PFSK-1 (cell line): ENCODE results near the gene PPP2R2D.

Experiments
- FOXP2 ChIP-seq: optimal IDR thresholded peaks from 2 replicates; pipeline ENCODE3; 2011; ENCODE audit warnings: borderline replicate concordance, control low read depth, inconsistent platforms; ENCODE audit not compliant: insufficient read depth; ENCODE audit errors: extremely low read length, extremely low read depth
- POLR2AphosphoS5 ChIP-seq: IDR thresholded peaks from 2 replicates; pipeline ENCODE4 v1.6.1; 2012; ENCODE audit warnings: low read depth, mild to moderate bottlenecking, control low read depth, low read length, moderate library complexity
- SIN3A ChIP-seq: IDR thresholded peaks from 2 replicates; pipeline ENCODE4 v1.6.1; 2012; ENCODE audit warnings: mild to moderate bottlenecking, low read length, moderate library complexity, borderline replicate concordance; ENCODE audit not compliant: insufficient read depth
- TAF1 ChIP-seq: IDR thresholded peaks from 2 replicates; pipeline ENCODE4 v1.6.1; 2012; ENCODE audit warnings: low read length, control low read depth, borderline replicate concordance; ENCODE audit not compliant: insufficient read depth
- TF ChIP-seq, protein P1 (sequence below), 2 experiments: IDR thresholded peaks; 2 replicates each; pipeline versions ENCODE4 v1.6.1 to v1.8.0; 2011 to 2012; ENCODE audit warnings: low read depth in 2 of 2, low read length in 2 of 2, control low read depth in 1 of 2, inconsistent platforms in 1 of 2, mild to moderate bottlenecking in 1 of 2, moderate library complexity in 1 of 2; ENCODE audit not compliant: insufficient read depth in 1 of 2

DNA sequence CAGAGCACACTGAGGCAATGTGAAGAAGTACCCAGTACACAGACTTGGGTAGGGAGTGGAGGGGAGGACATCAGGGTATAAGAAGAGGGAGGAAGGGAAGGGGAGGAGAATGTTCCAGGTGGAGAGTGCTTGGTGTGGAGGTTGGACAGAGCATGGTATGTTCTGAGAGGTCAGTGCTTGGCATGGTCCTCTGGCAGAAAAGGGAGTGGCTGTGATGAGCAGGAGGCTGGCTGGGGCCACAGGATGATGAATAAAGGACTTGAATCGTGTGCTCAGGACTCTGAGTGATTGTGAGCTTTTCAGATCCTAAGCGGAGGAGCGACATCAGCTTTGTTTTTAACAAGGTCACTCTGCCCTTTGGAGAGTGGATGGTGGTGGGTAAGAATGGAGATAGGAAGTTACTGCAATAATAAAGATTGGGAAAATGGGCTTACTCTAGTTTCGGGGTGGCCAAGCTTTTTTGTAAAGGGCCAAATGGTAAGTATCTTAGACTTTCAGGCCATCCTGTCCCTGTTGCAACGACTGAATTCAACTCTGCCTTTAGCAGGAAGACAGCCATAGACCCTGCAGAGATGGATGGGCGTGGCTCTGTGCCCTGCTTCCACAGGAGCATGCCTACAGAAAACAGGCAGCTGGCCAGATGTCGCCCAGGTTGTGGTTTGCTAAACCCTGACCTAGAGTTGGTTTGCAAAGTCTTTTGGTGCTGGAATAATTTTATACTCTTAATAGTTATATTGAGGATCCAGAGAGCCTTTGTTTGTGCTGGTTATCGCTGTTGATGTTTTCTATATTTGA, 8.4 kb downstream of the PPP2R2D start:
- TF ChIP-seq TAF1 (no peak), FOXP2 (no peak), POLR2AphosphoS5 (no peak), SIN3A (no peak)
- TF ChIP-seq, protein P1, sequence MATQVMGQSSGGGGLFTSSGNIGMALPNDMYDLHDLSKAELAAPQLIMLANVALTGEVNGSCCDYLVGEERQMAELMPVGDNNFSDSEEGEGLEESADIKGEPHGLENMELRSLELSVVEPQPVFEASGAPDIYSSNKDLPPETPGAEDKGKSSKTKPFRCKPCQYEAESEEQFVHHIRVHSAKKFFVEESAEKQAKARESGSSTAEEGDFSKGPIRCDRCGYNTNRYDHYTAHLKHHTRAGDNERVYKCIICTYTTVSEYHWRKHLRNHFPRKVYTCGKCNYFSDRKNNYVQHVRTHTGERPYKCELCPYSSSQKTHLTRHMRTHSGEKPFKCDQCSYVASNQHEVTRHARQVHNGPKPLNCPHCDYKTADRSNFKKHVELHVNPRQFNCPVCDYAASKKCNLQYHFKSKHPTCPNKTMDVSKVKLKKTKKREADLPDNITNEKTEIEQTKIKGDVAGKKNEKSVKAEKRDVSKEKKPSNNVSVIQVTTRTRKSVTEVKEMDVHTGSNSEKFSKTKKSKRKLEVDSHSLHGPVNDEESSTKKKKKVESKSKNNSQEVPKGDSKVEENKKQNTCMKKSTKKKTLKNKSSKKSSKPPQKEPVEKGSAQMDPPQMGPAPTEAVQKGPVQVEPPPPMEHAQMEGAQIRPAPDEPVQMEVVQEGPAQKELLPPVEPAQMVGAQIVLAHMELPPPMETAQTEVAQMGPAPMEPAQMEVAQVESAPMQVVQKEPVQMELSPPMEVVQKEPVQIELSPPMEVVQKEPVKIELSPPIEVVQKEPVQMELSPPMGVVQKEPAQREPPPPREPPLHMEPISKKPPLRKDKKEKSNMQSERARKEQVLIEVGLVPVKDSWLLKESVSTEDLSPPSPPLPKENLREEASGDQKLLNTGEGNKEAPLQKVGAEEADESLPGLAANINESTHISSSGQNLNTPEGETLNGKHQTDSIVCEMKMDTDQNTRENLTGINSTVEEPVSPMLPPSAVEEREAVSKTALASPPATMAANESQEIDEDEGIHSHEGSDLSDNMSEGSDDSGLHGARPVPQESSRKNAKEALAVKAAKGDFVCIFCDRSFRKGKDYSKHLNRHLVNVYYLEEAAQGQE (IDR thresholded peaks at IDR 0.05; ENCODE audit: insufficient read depth in 1 of 2, low read depth in 2 of 2, low read length in 2 of 2), result no peak
